Thyroid gland (tissue), 4 donors: ENCODE data around the gene DYDC2.

Experiments
- CTCF ChIP-seq, 6 experiments: fragments of 200-600 bp in 3 of 6; fragments of 450-650 bp in 3 of 6; sonication (generic) in 3 of 6; IDR thresholded peaks; one replicate each; pipeline ENCODE4 v1.5.1; 2016 to 2019; ENCODE audit warnings: antibody characterized with exemption in 6 of 6, mild to moderate bottlenecking in 2 of 6, inconsistent platforms in 1 of 6, moderate library complexity in 1 of 6
- POLR2A ChIP-seq, 2 donors: fragments of 450-650 bp; IDR thresholded peaks; one replicate each; pipeline ENCODE4 v1.6.1; 2017; ENCODE audit warnings: antibody characterized with exemption in 2 of 2, mild to moderate bottlenecking in 2 of 2, moderate library complexity in 1 of 2

DNA sequence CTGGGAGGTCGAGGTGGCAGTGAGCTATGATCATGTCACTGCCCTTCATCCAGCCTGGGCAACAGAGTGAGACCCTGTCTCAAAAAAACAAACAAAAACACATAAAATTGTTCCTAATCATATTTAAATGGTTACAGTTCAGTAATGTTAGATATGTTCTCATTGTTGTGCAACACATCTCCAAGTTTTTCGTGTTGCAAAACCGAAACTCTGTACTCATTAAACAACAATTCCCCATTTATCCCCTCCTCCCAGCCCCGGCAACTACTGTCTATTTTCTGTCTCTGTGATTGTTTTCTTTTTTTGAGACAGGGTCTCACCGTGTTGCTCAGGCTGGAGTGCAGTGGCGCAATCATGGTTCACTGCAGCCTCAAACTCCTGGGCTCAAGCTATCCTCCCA, 35.7 kb downstream of the DYDC2 start:
- TF ChIP-seq CTCF (IDR thresholded peaks at IDR 0.05) = no peak
- no peak for TF ChIP-seq POLR2A (IDR thresholded peaks at IDR 0.05)
